ENCODE measurements around the gene ADGRF4.

- TF ChIP-seq NRF1 (IDR thresholded peaks at IDR 0.05; ENCODE audit: low read depth, low read length) (no peak), EZH2 (IDR thresholded peaks at IDR 0.05; ENCODE audit: low read depth, low read length, severe bottlenecking) (no peak), EP300 (IDR thresholded peaks at IDR 0.05; ENCODE audit: borderline replicate concordance in 1 of 2, low read depth in 2 of 2, low read length in 2 of 2) (no peak), KDM1A (IDR thresholded peaks at IDR 0.05; ENCODE audit: borderline replicate concordance, low read length) (no peak), CTCF (IDR thresholded peaks at IDR 0.05; ENCODE audit: control extremely low read depth in 1 of 3, insufficient read depth in 1 of 3, low read depth in 1 of 3, low read length in 3 of 3) (no peak), E2F6 (IDR thresholded peaks at IDR 0.05) (no peak), JUND (IDR thresholded peaks at IDR 0.05; ENCODE audit: low read length) (no peak), POLR2A (IDR thresholded peaks at IDR 0.05; ENCODE audit: control extremely low read depth in 1 of 2, low read depth in 2 of 2, low read length in 2 of 2) (no peak), TBP (IDR thresholded peaks at IDR 0.05; ENCODE audit: low read depth, low read length) (no peak), RAD21 (IDR thresholded peaks at IDR 0.05 in 1 of 2, conservative IDR thresholded peaks at IDR 0.05 in 1 of 2; ENCODE audit: low read depth in 2 of 2, low read length in 2 of 2) (no peak), GTF2F1 (IDR thresholded peaks at IDR 0.05; ENCODE audit: borderline replicate concordance, low read depth, low read length) (no peak)
These were observed 23.7 kb upstream of the ADGRF4 start for GRCh38 chr6:47674673-47675072.

Data from H1 (cell line).